Upper lobe of right lung (tissue), 1 donor: ENCODE measurements around the gene TMEM151A. TPM values are rescaled to one million over a fixed set of nuclear protein-coding genes. Genes with fewer than 3 reads are reported as not detected.

ENCODE experiments used
- ATAC-seq: fragments of 200-7000 bp; cut with Tn5 transposase; one replicate; pipeline ENCODE4 v1.9.1; 2020; ENCODE audit warnings: mild to moderate bottlenecking, moderate library complexity
- DNase-seq: peaks from one replicate; pipeline ENCODE4 v3.0.0-alpha.2; 2020
- H3K27ac ChIP-seq: fragments of 200-600 bp; one replicate; pipeline ENCODE4 v1.8.0; 2022
- H3K27me3 ChIP-seq: fragments of 200-600 bp; one replicate; pipeline ENCODE4 v1.8.0; 2022; ENCODE audit warnings: mild to moderate bottlenecking
- H3K36me3 ChIP-seq: fragments of 200-600 bp; one replicate; pipeline ENCODE4 v1.8.0; 2022
- H3K4me1 ChIP-seq: fragments of 200-600 bp; one replicate; pipeline ENCODE4 v1.8.0; 2022
- H3K4me3 ChIP-seq: fragments of 200-600 bp; one replicate; pipeline ENCODE4 v1.8.0; 2022; ENCODE audit warnings: mild to moderate bottlenecking
- H3K9me3 ChIP-seq: fragments of 200-600 bp; one replicate; pipeline ENCODE4 v1.8.0; 2022
- CTCF ChIP-seq: fragments of 200-600 bp; IDR thresholded peaks from one replicate; pipeline ENCODE4 v1.8.0; 2022; ENCODE audit warnings: antibody characterized with exemption
- intact Hi-C: fragments of 100-400 bp; cut with DNase I; formaldehyde crosslinking; loops from one replicate; pipeline ENCODE4 v1.11.0; 2022
- total RNA-seq: library from RNA; stranded (reverse); fragmentation: NEBNext Ultra II Directional; extraction: Animal tissue kit (Norgen Biotek cat#: 25700); gene quantifications from one replicate; pipeline ENCODE4 v1.2.1, GENCODE V29; 2021
- donor health status: DM: no; HTN: yes; CAD: no; lungs with severe emphysema.

The TMEM151A gene
- total RNA-seq, 1 donor from 2014 or later, result 0.41 TPM

DNA sequence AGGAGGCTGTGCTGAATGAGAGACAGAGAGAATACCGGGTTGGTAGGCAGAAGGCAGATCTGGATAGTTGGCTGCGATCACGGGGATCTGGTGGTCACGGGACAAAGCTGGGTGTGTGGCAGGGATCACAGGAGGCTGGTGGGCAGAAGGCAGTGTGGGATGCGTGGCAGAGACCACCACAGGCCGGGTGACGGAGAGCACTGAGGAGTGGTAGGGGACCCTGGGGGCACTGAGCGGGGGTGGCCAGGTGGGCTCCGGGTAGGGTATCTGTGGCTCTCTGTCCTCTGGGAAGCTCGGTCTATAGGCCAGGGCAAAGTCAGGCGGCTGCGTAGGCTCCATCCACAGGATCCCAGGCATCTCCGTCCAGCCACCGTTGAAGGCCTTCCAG, 23.8 kb downstream of the TMEM151A start:
- ATAC-seq (no peak), DNase-seq (no peak)
- Histone ChIP-seq H3K4me1 (peaks cover 30% of the 10 kb centered on the region), H3K36me3 (no peaks in the 10 kb centered on the region), H3K27ac (no peak overlapping the region), H3K9me3 (no peaks in the 10 kb centered on the region), H3K27me3 (no peaks in the 10 kb centered on the region), H3K4me3 (peak overlapping the region; percentile 39)
- TF ChIP-seq CTCF, result no peak
- intact Hi-C loops, result loop anchor here (10.0 kb wide), 1 partner anchor 69 kb away; no protein-coding TSS in a partner anchor

GRCh38 chr11:66315921-66316811, 24.5 kb downstream of the TMEM151A start:
- Histone ChIP-seq H3K9me3 (no peaks in the 10 kb centered on the region), H3K4me1 (peaks cover 30% of the 10 kb centered on the region), H3K27ac (peak overlapping the region; percentile 70), H3K36me3 (no peaks in the 10 kb centered on the region), H3K27me3 (no peaks in the 10 kb centered on the region), H3K4me3 (peak overlapping the region; percentile 39)
- DNase-seq (peak; percentile 63), ATAC-seq (no peak)
- intact Hi-C loops, result loop anchor here (10.0 kb wide), 1 partner anchor 69 kb away; no protein-coding TSS in a partner anchor
- no peak for TF ChIP-seq CTCF

DNA sequence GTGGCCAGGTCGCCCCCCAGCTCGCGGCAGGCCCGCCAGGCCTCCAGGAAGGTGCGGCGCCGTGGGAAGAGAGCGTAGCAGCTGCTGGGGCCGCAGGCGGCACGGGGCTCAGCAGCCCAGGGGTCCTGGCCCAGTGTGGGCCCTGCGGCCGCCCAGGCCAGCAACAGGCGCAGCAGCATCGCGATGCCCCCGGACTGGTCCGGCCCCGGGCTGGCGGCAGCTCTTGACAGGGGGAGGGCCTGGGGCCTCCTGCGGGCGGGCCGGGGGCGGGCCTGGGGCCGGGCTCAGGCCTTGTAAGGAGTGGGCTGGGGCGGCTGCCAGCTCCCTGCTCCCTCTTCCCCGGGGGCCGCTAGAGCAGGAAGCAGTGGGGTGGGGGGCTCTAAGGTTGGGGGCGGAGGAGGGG, 25.2 kb downstream of the TMEM151A start, which contains the start of gene CD248:
CD248 (minus strand) TSS at position 196 of the 403 bp plus-strand sequence; CDS start at position 179, 17 bp downstream.
- peak; percentile 76 for DNase-seq
- Histone ChIP-seq H3K27me3 (no peaks in the 10 kb centered on the region), H3K27ac (peak within 1 kb of the TSS; percentile 73), H3K4me1 (peaks cover 30% of the 10 kb centered on the region), H3K4me3 (peak within 1 kb of the TSS; percentile 39), H3K9me3 (no peaks in the 10 kb centered on the region), H3K36me3 (no peaks in the 10 kb centered on the region)
- ATAC-seq, result no peak
- intact Hi-C loops, result loop anchor here (10.0 kb wide), 1 partner anchor 68 kb away; no protein-coding TSS in a partner anchor
- TF ChIP-seq CTCF, result no peak

- no peak for ATAC-seq
- Histone ChIP-seq H3K27me3 (no peaks in the 10 kb centered on the region), H3K9me3 (no peaks in the 10 kb centered on the region), H3K4me3 (peak overlapping the region; percentile 39), H3K4me1 (peaks cover 30% of the 10 kb centered on the region), H3K27ac (peak overlapping the region; percentile 73), H3K36me3 (no peaks in the 10 kb centered on the region)
- no peak for TF ChIP-seq CTCF
- DNase-seq, result peak; percentile 72
- intact Hi-C loops, result loop anchor here (10.0 kb wide), 1 partner anchor 67 kb away; no protein-coding TSS in a partner anchor
Observed at GRCh38 chr11:66317322-66317722, 25.6 kb downstream of the TMEM151A start.

DNA sequence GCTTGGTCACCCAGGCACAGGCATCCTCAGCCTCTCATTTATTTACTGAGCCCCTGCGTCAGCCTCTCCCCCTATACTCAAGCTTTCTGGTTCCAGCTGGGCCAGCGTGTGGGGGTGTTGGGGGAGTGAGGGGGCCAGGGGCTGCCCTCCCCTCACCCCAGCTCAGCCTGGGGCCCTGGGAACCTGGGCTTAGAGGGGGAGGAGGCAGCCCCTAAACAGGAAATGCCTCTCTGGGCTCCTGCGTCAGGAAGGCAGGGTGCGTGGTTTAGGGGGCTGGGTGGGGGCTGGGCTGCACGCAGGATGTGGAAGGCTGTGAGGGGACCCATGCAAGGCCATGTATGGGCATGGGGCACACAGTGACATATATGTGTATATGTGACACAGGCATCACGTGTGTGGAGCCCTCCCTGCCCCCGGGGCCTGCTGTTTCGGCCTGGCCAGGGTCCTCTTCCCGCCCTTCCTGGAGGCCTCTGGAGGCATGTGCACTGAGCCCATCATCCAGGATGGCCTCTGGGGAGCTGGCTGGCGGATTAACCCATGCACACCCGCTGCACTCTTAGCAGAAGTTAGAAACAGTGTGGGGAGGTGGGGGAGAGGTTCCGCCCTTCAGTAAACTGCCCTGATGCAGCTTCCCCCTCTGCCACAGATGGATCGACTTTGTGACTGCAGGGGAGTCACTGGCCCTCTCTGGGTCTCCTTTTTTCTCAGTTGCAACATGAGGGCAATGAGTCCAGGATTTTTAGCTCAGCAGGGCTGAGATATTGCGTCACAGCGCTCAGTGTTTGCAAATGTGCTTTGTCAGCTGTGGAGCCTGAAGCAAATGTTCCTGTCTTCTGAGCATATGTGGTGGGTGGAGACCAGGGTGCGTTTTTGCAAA, 26.3 kb downstream of the TMEM151A start:
- Histone ChIP-seq H3K9me3 (no peaks in the 10 kb centered on the region), H3K27me3 (no peaks in the 10 kb centered on the region), H3K27ac (peak overlapping the region; percentile 73), H3K4me3 (no peak overlapping the region), H3K36me3 (no peaks in the 10 kb centered on the region), H3K4me1 (peaks cover 29% of the 10 kb centered on the region)
- ATAC-seq (peak; percentile 52), DNase-seq (peak; percentile 70)
- intact Hi-C loops, result loop anchor here (10.0 kb wide), 1 partner anchor 67 kb away; no protein-coding TSS in a partner anchor
- TF ChIP-seq CTCF, result no peak
